Keratinocyte (primary cell): ENCODE results near the gene TULP1. TPM values are rescaled to one million over a fixed set of nuclear protein-coding genes. Genes with fewer than 3 reads are reported as not detected.

ENCODE experiments used
- DNase-seq: peaks from one replicate; pipeline ENCODE4 v3.0.0-alpha.2; 2011; ENCODE audit warnings: low read depth, missing footprints, low spot score
- FAIRE-seq: peaks from 2 replicates; lab custom pipeline; 2011; peaks lifted over from hg19 to GRCh38; lab: Jason Lieb, UNC
- H2AFZ ChIP-seq: 2 replicates; pipeline ENCODE4 v1.6.0; 2012; ENCODE audit warnings: low read length, control low read depth, inconsistent platforms; ENCODE audit not compliant: control insufficient read depth
- H3K27ac ChIP-seq: 2 replicates; pipeline ENCODE4 v1.5.1; 2011; ENCODE audit warnings: low read length; ENCODE audit not compliant: control insufficient read depth, insufficient read depth
- H3K27me3 ChIP-seq: 3 replicates; pipeline ENCODE4 v1.6.0; 2011; ENCODE audit warnings: low read length; ENCODE audit not compliant: control insufficient read depth, insufficient read depth; ENCODE audit errors: extremely low read depth
- H3K36me3 ChIP-seq, 2 experiments: 2 replicates in 1 of 2; 3 replicates in 1 of 2; pipeline ENCODE4 v1.5.1; 2011; ENCODE audit warnings: low read length in 2 of 2, mild to moderate bottlenecking in 1 of 2; ENCODE audit not compliant: control insufficient read depth in 2 of 2, insufficient read depth in 2 of 2; ENCODE audit errors: extremely low read depth in 1 of 2
- H3K4me1 ChIP-seq: 3 replicates; pipeline ENCODE4 v1.5.1; 2011; ENCODE audit warnings: low read length; ENCODE audit not compliant: control insufficient read depth, insufficient read depth; ENCODE audit errors: extremely low read depth
- H3K4me2 ChIP-seq: 3 replicates; pipeline ENCODE4 v1.6.0; 2011; ENCODE audit warnings: low read depth, low read length; ENCODE audit not compliant: control insufficient read depth, insufficient read depth; ENCODE audit errors: extremely low read depth
- H3K4me3 ChIP-seq, 3 experiments: fragments of 200-600 bp in 1 of 3; sonication (generic) in 1 of 3; 2 replicates in 2 of 3; 3 replicates in 1 of 3; pipeline ENCODE4 v1.5.1; 2011 to 2016; ENCODE audit warnings: low read length in 3 of 3, mild to moderate bottlenecking in 3 of 3, control low read depth in 2 of 3, inconsistent platforms in 1 of 3, low read depth in 1 of 3, mixed read lengths in 1 of 3, mixed run types in 1 of 3, moderate library complexity in 1 of 3; ENCODE audit not compliant: control insufficient read depth in 2 of 3, insufficient read depth in 2 of 3; ENCODE audit errors: extremely low read depth in 1 of 3
- H3K79me2 ChIP-seq: 2 replicates; pipeline ENCODE4 v1.6.0; 2012; ENCODE audit warnings: low read length; ENCODE audit not compliant: control insufficient read depth, insufficient read depth
- H3K9ac ChIP-seq: 3 replicates; pipeline ENCODE4 v1.6.0; 2011; ENCODE audit warnings: low read length; ENCODE audit not compliant: control insufficient read depth, insufficient read depth; ENCODE audit errors: extremely low read depth
- H3K9me1 ChIP-seq: 3 replicates; pipeline ENCODE4 v1.6.0; 2011; ENCODE audit warnings: low read length; ENCODE audit not compliant: control insufficient read depth, insufficient read depth; ENCODE audit errors: extremely low read depth
- H3K9me3 ChIP-seq: 2 replicates; pipeline ENCODE4 v1.5.1; 2012; ENCODE audit warnings: low read depth, low read length; ENCODE audit not compliant: control insufficient read depth
- H4K20me1 ChIP-seq: 3 replicates; pipeline ENCODE4 v1.6.0; 2011; ENCODE audit warnings: low read length; ENCODE audit not compliant: control insufficient read depth, insufficient read depth; ENCODE audit errors: extremely low read depth
- EZH2 ChIP-seq: IDR thresholded peaks from one replicate; pipeline ENCODE4 v1.6.1; 2012; ENCODE audit warnings: inconsistent platforms, mild to moderate bottlenecking, low read length, moderate library complexity
- dilution Hi-C: fragments of 300-500 bp; cut with MboI; formaldehyde crosslinking; loops from one replicate; pipeline ENCODE4 v1.7.0; 2020; ENCODE audit warnings: low sequenced_read_pairs; ENCODE audit not compliant: extremely low pct_ligation_motif_present
- polyA plus RNA-seq, 5 experiments: library from polyadenylated mRNA; depleted of rRNA in 3 of 5; stranded (reverse) in 3 of 5; stranded (forward) in 1 of 5; unstranded in 1 of 5; fragments of >200 nt; gene quantifications; 1 replicate in 1 of 5; 2 replicates in 3 of 5; 3 replicates in 1 of 5; pipeline versions ENCODE4 v1.2.1 to v1.2.3, GENCODE V29; 2011 to 2012; ENCODE audit warnings: missing spikeins in 2 of 5, low read depth in 1 of 5, low replicate concordance in 1 of 5
- TF ChIP-seq, protein P1 (sequence below), 3 experiments: IDR thresholded peaks in 1 of 3; conservative IDR thresholded peaks in 1 of 3; optimal IDR thresholded peaks in 1 of 3; 2 replicates in 2 of 3; 3 replicates in 1 of 3; pipeline versions ENCODE3 to v1.5.1; 2011; ENCODE audit warnings: low read length in 3 of 3, mild to moderate bottlenecking in 3 of 3, moderate library complexity in 2 of 3, control low read depth in 1 of 3, inconsistent platforms in 1 of 3; ENCODE audit not compliant: insufficient read depth in 2 of 3; ENCODE audit errors: extremely low read depth in 1 of 3

Gene TULP1
- polyA plus RNA-seq, 1 donor (not counting 4 experiments of a cell fraction or from before 2014, with no cell fraction given) = not detected

DNA sequence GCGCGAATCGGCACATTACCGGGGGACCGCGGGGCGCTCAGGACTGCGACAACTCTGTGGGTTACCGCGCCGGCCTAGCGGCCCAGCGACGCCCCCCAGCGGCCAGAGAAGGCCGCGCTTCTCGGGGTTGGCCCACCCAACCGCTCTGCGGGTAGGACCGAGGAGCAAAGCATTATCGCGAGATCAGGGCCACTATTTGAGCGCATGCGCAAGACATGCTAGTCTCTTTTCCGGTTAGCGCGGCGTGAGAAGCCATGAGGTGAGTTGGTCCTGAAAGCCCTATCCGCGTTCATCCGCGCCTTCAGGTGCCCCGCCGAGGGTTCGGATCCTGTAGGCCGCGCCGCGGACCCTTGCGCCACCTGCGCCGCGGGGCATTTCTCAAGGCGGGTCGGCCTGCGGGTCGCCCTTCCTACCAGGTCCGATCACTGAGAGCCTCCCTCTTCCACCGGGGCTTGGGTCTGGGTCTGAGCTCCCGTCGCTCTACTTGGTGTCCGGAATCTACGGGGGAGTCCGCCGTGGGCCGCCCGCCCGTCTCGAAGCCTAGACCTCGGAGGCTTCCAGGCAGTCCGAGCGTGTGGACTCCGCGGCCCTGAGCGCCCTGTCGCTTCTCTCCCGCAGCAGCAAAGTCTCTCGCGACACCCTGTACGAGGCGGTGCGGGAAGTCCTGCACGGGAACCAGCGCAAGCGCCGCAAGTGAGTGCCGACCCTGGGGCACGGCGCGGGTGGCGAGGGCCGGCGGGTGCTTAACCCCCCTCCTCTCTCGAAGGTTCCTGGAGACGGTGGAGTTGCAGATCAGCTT is 44.3 kb downstream of the TULP1 start, which contains the start of gene RPL10A:
Gene RPL10A, plus strand, starts transcription at position 221 of the 799 bp plus-strand sequence. Its CDS starts 34 bp downstream, at position 255.
- TF ChIP-seq, protein P1, sequence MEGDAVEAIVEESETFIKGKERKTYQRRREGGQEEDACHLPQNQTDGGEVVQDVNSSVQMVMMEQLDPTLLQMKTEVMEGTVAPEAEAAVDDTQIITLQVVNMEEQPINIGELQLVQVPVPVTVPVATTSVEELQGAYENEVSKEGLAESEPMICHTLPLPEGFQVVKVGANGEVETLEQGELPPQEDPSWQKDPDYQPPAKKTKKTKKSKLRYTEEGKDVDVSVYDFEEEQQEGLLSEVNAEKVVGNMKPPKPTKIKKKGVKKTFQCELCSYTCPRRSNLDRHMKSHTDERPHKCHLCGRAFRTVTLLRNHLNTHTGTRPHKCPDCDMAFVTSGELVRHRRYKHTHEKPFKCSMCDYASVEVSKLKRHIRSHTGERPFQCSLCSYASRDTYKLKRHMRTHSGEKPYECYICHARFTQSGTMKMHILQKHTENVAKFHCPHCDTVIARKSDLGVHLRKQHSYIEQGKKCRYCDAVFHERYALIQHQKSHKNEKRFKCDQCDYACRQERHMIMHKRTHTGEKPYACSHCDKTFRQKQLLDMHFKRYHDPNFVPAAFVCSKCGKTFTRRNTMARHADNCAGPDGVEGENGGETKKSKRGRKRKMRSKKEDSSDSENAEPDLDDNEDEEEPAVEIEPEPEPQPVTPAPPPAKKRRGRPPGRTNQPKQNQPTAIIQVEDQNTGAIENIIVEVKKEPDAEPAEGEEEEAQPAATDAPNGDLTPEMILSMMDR (optimal IDR thresholded peaks at IDR 0.05 in 1 of 3, IDR thresholded peaks at IDR 0.05 in 1 of 3, conservative IDR thresholded peaks at IDR 0.05 in 1 of 3; ENCODE audit: extremely low read depth in 1 of 3, insufficient read depth in 2 of 3, low read length in 3 of 3) = peak; percentile 86 to 99 (median 95)
- no peak for TF ChIP-seq EZH2
- DNase-seq (peak; percentile 98), FAIRE-seq (no peak)
- H3K9ac ChIP-seq = peak within 1 kb of the TSS; percentile 98
- H3K36me3 ChIP-seq = peaks cover 16 to 52% of the 10 kb centered on the region in 2 experiments
- H3K9me3 ChIP-seq = no peaks in the 10 kb centered on the region
- peaks cover 41% of the 10 kb centered on the region for H4K20me1 ChIP-seq
- peaks cover 15% of the 10 kb centered on the region for H3K4me1 ChIP-seq
- peaks cover 28% of the 10 kb centered on the region for H3K79me2 ChIP-seq
- H3K4me2 ChIP-seq = peak within 1 kb of the TSS; percentile 92
- no peaks in the 10 kb centered on the region for H3K27me3 ChIP-seq
- H2AFZ ChIP-seq = peak within 1 kb of the TSS; percentile 96
- peak within 1 kb of the TSS; percentile 81 to 94 (median 85) for H3K4me3 ChIP-seq
- H3K9me1 ChIP-seq = peaks cover 3% of the 10 kb centered on the region
- dilution Hi-C loops = no loop called here
- H3K27ac ChIP-seq = peak within 1 kb of the TSS; percentile 92

DNA sequence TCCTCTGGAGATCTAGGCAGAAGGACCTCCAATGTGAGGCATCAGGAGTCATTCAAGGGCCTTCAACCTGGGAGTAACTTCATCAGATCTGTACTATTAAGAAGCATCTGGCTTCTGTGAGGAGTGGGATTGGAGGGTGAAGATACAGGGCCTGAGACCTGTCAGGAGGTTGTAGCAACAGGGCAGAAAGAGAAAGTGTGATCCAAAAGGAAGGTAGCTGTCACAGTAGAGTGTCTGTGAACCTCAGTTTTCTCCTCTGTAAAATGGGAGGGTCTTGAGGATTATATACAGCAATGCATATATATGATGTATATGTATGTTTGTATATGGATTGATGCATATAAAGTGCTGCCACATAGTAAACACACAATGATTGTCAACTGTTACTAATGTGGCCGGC is 47.0 kb downstream of the TULP1 start:
- TF ChIP-seq, protein P1 (optimal IDR thresholded peaks at IDR 0.05 in 1 of 3, IDR thresholded peaks at IDR 0.05 in 1 of 3, conservative IDR thresholded peaks at IDR 0.05 in 1 of 3; ENCODE audit: extremely low read depth in 1 of 3, insufficient read depth in 2 of 3, low read length in 3 of 3) = no peak
- no peak for TF ChIP-seq EZH2
- H3K36me3 ChIP-seq = peaks cover 5 to 39% of the 10 kb centered on the region in 2 experiments
- H2AFZ ChIP-seq = no peak overlapping the region

More for the DNA sequence above, 47.0 kb downstream of the TULP1 start:
- DNase-seq = no peak
- Histone ChIP-seq H3K79me2 (peaks cover 24% of the 10 kb centered on the region), H4K20me1 (peaks cover 19% of the 10 kb centered on the region), H3K4me2 (no peak overlapping the region), H3K9me3 (no peaks in the 10 kb centered on the region), H3K27me3 (no peaks in the 10 kb centered on the region), H3K9me1 (no peaks in the 10 kb centered on the region), H3K4me1 (peaks cover 13% of the 10 kb centered on the region), H3K4me3 (no peak overlapping the region), H3K9ac (no peak overlapping the region), H3K27ac (no peak overlapping the region)
- no peak for FAIRE-seq
- dilution Hi-C loops = no loop called here
